Measurements from ENCODE around the gene CTNND2.
"Not testable (repeated sequence)": the region's sequence is repeated elsewhere in the genome, so short reads cannot be mapped to it uniquely, and the experiment has no call there.

CTNND2 gene

DNA sequence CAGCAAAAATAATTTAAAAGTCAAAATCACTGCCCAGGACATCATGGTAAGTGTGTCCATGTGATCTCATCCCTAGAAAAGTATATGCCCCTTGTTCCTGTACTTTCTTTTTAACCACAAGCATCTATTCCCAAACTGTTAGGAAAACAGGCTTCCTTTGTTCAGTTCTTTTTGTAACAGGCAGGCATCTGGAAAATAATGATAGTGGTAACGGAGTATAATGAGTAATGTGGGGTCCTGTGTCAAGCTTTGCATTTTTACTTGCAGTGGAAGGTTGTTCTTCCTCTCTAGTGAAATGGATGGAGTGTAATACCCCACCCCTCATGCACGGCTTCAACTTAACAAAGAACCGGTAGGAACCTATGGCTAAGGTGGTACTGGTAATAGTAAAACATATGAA lies 532.1 kb downstream of the CTNND2 start:
- FAIRE-seq = no peak

DNA sequence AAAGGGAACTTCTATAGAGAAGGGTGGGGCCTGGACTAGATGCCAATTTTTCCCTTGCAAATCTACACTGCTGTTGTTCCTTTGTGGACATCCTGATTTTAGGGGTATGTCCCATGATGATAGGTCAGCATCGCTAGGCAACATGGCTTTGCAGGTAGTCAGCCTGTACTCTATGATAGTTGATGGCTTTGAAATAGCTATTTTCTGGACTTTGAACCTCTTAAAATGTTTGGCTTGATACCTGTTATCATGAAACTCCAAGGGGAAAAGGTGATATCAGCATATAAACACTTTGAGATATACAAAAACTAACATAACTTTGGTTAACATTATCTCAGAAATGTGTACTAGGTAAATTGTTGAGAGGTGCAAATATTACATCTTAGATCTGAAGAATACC lies 533.2 kb downstream of the CTNND2 start:
- FAIRE-seq = no peak

DNA sequence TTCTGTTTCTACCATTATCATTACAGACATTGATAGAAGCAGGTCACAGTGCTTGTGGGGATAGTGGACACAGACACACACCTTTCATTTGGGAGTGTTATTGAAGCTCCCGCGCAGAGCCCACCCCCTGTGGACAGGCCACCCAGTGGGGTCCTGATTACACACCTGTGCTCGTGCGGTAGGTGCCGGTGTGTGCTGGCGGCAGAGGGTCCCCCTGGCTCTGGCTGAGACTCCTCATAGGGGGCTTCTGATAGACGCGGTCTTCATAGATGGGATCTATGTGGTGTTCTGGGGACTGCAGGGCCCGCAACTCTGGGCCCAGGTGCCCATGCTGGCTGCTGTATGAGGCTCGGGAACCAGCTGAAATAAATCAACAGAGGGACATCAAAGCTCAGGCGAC lies 539.7 kb downstream of the CTNND2 start:
- FAIRE-seq = no peak

DNA sequence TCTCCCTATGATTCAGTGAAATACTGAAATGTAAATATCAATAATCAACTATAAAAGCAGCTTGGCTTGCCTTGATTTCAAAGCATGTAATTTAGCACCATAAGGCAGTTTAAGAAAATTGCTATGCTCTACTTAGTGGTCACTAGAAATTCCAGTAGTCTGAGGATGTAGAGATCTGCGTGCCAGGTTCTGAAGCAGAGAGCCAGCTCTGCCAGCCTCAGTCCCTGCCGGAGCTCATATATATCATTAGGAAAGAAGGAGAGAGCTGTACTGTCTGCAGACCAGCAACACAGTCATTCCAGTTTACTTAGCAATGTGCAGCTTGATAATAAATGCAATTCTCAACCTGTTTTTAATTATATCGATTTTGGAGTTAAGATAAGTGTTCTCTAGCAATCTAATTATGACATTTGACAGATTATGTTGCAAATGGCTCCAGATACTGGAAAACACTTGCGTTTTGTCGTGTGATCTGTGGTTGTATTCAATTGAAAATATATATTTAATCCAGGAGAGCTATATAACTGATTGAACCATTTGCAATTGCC lies 540.5 kb downstream of the CTNND2 start:
- FAIRE-seq = no peak

DNA sequence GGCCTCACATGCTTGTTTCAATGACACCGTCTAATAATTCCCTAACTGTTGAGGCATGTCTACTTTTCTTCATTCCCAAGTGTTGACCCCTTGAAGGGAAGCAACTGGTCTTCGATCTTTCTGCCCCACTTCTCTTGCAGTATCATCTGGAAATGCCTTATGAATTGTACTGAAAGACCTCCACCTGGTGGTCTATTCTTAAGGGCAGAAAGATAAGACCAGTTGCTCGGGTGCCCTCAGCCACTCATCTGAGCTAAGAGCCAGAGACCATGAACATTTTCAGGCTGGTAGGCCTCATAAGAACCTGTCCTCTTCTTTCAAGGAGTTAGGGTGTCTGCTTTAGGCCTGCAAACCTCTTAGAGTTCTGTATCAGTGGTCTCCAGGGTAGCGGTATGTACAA lies 542.5 kb downstream of the CTNND2 start:
- no peak for FAIRE-seq

DNA sequence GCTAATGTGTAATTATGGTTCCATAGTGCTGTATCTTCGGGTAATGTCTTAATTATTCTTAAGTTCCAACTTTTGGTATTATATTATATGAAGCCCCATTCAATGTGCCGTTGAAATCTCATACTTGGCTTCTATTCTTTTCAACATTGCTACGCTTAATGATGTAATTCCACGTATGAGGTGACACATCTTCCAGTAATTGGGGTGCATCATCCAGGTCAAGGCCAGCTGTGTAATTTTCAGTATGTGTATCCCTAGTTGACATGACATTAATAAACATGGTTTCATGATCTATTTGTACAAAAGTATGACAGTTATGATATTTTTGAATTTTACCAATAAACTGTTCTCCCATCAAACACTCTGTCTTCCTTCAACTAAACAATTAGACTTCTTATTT lies 546.3 kb downstream of the CTNND2 start:
- FAIRE-seq = no peak

DNA sequence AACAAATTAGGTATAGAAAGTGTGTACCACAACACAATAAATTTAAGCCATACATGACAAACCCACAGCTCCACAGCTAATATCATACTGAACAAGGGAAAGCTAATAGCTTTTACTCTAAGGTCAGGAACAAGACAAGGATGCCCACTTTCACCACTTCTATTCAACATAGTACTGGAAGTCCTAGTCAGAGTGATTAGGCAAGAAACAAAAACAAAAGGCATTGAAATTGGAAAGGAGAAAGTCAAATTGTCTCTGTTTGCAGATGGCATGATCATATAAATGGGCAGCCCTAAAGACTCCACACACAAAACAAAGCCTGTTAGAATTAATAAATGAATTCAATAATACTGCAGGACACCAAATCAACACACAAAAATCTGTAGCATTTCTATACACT lies 548.8 kb downstream of the CTNND2 start:
- FAIRE-seq = no peak

DNA sequence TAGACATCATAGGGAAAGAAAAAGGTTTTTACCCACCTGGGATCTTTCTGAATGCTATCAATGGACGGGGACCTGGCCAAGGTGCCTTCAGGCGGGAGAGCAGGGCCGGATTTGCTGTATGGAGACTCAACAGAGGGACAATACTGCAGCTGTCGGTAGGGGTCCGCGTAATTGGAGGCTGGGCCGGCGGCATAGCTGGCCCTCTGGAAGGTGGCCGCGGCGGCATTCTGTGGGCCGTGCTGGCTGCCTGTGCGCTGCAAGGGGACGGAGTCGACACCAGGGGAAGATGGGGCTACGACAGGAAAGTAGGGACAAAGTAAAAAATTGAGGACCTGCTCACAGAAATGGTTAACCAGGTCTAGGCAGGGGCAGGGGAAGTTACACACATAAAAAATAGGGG lies 557.9 kb downstream of the CTNND2 start:
- no peak for FAIRE-seq

DNA sequence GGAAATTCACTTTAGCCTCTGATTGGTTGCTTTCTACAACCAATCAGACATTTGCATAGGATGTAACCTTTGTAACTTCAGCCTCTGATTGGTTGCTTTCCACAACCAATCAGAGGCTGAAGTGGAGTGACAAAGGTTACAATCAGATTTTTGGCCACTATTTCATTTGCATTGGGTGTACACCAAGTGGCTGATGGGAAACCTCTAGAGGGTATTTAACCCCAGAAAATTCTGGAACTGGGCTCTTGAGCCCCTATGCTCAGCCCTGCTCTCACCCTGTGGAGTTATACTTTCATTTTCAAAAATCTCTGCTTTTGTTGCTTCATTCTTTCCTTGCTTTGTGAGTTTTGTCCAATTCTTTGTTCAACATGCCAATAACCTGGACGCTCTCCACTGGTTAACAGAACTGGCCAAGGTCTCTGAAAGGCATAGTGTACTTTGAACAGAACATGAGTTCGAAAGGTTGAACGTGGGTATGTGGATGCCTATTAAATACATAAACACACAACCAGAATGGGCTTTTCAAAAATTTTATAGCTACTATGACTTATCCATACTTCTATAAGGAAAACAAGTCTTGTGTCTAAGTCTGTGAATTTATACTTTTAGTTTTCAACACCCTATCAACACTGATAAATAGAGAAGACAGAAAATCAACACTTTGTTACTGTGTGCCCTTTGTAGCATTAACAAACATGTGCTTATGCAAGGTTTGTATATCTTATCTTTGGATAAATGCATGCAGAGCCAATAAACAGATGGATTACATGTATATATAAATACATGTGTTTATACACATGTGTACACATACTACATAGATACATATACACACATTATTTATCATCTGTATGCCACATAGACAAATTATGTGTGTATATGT lies 568.1 kb downstream of the CTNND2 start:
- FAIRE-seq = no peak

DNA sequence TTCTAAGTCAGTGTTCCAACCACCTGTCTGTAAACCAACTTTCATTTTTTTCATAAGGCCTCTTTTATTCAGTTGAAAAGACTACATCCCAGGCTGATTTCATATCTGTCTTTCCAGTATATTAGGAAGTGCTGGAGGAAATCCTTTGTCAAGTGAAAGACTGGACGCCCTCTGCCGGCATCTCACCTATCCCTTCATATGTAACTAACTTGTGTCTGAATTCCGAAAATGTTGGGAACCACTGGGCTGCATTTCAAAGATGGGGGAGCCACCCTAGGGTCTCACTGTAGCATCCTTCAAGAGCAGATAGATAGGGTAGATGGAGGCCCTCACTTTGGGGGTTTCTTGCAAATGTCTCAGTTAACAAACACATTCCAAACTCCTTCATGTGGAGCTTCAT lies 569.8 kb downstream of the CTNND2 start:
- FAIRE-seq = no peak

DNA sequence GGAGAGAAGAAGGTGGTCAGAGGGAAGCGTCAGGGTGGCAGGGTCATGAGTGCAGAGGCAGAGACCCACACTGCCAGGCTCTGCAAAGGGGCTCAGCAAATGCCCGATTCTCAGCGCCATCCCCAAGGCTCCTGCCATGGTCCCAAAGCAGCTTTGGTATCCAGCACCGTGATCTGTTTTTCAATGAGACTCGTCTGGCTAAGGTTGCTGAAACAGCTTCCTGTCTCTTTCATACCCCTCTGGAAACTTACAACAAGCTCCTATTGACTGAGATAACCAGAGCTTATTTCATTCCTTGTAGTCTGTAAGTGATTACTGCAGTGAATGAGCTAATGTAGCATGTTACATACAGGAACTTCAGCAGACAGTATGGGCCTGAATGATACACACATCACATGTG lies 574.6 kb downstream of the CTNND2 start:
- no peak for FAIRE-seq

DNA sequence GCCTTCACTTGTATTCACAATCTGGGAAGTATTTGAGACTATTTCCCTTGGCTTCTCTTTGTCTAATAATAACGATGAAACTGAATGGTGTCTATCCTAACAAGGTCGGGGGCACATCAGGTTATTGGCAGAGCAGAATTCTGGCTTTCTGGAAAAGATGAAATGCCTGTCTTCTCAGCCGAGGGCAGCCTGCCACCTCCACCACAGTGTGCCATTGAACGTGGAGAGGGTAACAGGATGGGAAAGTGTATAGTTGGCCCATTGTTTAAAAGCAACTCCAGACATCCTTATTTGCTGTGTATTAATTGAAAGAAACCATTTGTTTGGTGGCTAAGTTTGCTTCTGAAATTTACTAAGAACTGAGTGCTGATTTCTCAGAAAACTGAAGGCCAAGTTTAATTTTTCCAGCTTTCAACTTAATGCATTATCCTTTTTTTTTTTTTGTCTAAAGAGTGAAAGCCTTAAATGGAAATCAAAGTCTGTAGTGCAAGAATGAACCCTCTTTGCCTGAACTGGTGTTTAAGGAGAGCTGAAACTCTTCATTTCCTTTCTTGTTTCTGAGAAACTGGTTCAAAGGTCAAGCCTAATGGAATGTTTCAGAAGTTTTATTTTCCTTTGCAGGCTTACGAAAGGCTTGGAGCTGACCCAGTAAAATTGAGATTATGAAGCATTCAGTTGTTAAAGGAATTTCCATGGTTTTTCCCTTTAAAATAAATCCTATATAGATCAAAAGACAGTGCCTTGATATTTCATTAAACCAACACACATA lies 579.5 kb downstream of the CTNND2 start:
- FAIRE-seq = no peak

DNA sequence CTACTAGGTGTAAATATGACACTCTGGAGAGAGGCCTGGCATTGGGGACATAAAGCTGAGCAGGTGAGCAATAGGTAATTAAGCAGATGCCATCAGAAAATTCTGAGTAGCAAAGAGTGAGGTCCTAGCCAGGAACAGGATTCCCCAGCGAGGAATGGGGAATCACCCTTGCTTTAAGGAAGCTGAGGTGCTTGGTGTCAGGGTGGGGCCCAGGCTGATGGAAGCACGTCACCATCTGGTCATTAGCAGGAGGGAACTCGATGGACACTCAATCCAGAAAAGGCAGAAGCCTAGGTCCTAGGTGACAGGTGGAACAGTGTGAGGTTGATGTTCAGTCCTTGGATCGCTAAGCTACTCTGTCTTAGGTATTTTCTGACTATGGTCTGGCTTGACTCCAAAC lies 580.5 kb downstream of the CTNND2 start:
- no peak for FAIRE-seq

DNA sequence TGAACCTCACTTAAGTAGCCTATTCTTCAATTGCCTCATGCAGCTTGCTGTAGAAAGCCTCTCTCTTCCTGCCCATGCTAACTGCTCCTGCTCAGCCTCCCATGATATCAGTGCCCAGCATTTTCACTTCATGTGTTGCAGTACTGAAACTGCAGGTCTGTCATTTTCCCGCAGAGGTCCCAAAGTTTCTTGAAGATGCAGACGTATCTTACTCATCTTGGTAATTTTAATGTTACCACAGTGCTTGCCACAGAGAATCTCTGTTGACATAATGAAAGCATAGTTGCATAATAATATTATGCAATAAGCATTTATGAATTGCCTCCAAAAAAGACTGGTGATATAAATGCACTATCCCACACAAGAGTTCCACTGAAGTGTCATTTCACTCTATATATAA lies 582.1 kb downstream of the CTNND2 start:
- FAIRE-seq = no peak

DNA sequence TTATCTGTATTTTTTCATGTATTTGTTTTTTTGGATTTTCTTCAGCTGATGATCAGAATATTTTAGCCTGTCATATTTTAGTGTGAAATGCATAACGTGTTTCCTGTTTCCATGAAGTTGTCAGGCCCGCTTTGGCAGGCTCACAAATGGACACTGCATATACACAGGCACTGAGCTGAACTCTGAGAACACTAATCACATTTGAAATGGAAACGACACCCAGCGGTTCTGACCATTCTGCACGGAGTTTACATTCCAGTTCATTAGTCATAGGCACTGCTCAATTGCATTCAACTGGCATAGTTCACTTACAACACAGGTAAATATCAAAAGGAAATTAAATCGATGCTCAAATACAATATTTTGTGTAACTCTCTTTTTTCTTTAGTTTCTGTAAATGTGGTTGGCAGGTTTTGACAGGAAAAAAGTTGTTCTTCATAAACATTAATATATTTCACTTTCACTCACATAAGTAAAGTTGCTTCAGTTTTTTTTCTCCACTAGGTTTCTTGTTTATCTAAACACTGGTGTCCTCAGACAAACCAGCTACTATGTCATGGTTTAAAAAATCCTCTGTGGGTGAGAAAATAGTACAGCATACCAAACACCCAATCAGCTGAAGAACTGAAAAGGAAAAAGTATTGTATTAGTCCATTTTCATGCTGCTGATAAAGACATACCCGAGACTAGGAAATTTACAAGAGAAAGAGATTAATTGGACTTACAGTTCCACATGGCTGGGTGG lies 584.2 kb downstream of the CTNND2 start:
- no peak for FAIRE-seq

DNA sequence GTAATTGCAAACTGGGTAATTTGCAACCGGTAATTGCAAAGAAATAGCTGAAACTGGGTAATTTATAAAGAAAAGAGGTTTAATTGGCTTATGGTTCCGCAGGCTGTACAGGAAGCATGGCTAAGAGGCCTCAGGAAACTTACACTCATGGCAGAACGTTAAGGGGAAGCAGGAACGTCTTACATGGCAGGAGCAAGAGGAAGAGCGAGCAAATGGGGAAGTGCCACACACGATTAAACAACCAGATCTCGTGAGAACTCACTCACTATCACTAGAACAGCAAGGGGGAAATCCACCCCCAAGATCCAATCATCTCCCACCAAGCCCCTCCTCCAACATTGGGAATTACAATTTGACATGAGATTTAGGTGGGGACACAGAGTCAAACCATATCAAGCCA lies 590.6 kb downstream of the CTNND2 start:
- not testable (repeated sequence) for FAIRE-seq

DNA sequence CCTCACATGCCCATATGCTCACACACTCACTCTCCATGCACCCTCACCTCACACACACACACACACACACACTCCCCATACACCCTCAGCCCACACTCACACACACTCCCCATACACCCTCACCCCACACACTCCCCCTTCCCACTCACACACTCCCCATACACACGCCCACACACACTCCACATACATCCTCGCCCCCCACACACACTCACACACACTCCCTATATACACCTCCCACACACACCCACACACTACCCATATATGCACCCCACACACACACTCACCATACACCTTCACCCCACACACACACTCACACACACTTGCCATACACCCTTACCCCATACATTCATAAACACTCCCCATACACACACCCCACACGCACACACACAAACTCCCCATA lies 592.5 kb downstream of the CTNND2 start:
- FAIRE-seq = no peak

DNA sequence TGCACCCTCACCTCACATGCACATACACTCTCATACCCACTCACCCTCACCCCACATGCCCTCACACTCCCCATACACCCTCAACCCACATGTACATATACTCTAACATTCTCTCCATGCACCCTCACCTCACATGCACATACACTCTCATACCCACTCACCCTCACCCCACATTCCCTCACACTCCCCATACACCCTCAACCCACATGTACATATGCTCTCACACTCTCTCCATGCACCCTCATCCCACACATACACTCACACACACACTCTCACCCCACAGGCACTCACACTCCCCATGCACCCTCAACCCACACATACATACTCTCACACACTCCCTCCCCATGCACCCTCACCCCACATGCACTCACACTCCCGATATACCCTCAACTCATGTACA lies 593.0 kb downstream of the CTNND2 start:
- no peak for FAIRE-seq

DNA sequence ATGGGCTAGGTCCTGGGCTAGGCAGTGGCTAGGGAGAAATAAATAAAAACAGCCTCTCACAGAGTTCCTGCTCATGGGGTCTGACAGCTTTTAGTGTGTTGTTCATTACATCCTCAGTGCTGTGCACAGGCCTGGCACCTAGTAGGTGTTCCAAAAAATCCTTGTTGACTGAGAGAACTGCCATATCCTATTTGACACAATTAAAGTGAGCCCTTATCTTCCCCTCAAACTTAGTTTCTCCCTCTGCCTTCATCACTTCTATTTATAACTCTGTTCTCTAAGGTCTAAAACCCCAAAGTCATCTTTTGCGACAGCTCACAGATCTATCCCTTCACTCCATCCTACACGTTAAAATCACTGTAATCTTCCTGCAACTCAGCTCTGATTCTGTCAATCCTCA lies 594.1 kb downstream of the CTNND2 start:
- FAIRE-seq = no peak

DNA sequence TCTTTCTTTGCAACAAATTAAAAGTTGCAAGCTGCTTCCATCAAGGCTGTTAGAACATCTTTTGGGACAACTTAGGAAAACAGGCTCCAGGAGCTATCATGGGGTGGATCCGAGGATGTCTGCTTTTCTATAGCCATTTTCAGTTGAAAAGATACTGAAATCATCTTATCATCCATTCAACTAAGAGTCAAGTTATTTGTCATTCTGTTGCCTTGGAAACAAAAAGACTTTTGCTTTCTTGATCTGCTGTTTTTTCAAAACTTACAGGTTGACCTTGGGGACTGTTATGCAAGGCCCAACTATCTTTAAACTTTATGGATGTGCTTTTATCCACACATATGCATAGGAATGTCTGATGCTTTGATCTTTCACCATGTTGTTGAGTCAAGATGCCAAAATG lies 597.9 kb downstream of the CTNND2 start:
- FAIRE-seq = no peak

DNA sequence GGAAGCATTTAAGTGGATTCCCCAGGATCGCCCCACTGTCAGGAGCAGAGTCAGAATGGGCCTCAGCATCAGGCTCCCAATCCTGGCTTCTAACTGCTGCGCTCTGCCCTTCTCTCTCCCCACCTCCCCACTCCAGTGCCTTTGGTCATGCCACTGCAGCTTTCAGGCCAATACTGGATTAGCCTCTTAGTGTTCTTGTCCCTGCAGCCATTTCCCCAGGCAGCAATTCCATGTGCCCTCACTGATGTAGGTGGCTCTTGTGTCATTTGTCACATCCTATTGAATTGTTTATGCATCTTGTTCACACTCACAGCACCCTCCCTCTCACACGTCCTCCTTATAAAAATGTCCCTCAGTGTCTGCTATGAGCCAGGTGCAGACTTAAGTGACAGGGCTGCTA lies 599.0 kb downstream of the CTNND2 start:
- FAIRE-seq = no peak

DNA sequence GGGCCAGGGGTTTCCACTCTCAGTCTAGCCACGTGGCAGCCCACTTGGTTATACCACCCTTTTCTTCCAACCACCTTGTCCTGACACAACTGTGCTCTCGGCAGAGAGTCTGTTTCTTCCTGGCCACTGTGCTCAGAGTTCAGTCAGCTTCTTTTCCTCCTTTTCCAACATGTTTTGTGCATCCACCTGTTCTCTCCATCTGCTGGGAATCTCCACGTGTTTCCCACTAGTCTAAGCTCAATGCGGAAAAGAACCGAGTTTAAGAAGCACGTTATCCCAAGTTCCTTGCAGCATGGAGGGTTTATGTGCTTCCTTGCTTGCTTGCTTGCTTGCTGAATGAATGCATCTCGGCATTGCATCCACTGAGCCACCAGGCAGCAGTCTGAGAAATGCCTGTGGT lies 599.6 kb downstream of the CTNND2 start:
- FAIRE-seq = no peak

DNA sequence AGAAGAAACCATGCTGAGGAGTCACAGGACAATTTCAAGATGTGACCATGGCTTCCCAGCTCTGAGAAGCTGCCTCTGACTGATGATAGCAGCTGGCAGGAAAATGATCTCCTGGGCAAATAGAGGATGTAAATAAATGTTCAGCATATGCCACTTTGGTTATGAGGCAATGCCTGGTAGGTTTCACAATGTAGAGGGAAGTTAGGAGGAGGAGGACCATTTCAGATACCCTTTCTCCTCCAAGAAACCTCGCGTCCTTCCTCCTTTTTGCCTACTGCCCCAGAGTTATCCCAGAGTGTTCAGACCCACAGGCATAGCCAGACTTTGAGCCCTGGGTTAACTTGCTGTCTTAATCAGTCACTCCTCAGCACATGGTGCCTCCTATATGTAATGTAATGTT lies 601.6 kb downstream of the CTNND2 start:
- no peak for FAIRE-seq

Measured in endometrium (tissue), 2 donors.